Measurements from ENCODE around the gene KCNIP1.

DNA sequence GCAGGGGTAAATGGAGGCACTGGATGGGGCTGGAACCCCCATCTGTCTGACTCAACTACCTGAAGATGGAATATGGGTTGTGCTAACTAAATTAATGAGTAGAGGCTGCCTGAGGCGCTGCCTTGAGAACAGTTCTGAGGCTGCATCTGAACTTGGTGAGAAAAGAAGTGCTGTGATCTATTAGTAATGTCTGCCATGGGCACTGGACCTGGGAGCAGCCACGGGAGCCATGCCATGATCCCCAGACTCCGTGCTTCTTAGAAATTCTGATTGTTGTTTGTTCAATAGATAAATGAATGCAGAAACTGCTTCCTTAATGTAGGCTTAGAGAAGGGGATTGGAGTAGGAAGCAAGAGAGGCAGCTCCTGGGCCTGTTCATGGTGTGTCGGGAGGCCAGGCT lies 80.2 kb downstream of the KCNIP1 start:
- TF ChIP-seq EZH2 (IDR thresholded peaks at IDR 0.05; ENCODE audit: low read length, unreplicated experiment), result no peak
- no peak for TF ChIP-seq CTCF (conservative IDR thresholded peaks at IDR 0.05; ENCODE audit: low read depth, low read length)
- TF ChIP-seq EZH2phosphoT487 (IDR thresholded peaks at IDR 0.05; ENCODE audit: borderline replicate concordance, low read length), result no peak

Measured in PC-3 (cell line).